Lower leg skin (tissue), 4 donors: ENCODE results near the gene ZYX. TPM values are rescaled to one million over a fixed set of nuclear protein-coding genes. Genes with fewer than 3 reads are reported as not detected.
A peak's percentile ranks its signal among the peaks of the same experiment; 100 is the strongest.
"Not testable (repeated sequence)": the region's sequence is repeated elsewhere in the genome, so short reads cannot be mapped to it uniquely, and the experiment has no call there.

Experiments
- DNase-seq, 2 donors: peaks; one replicate each; pipeline ENCODE4 v3.0.0-alpha.2; 2019; ENCODE audit warnings: low spot score in 2 of 2
- H3K4me3 ChIP-seq: fragments of 200-600 bp; sonication (generic); 2 replicates; pipeline ENCODE4 v1.5.1; 2017; ENCODE audit warnings: mild to moderate bottlenecking, low read depth; ENCODE audit not compliant: poor library complexity, severe bottlenecking
- POLR2A ChIP-seq, 2 donors: fragments of 450-650 bp; IDR thresholded peaks; one replicate each; pipeline ENCODE4 v1.6.1; 2016 to 2017; ENCODE audit warnings: antibody characterized with exemption in 2 of 2, mild to moderate bottlenecking in 1 of 2, moderate library complexity in 1 of 2
- WGBS, 2 donors: methylation state at CpG; one replicate each; pipeline ENCODE4 v1.1.5; 2018; 5-methylcytosine and 5-hydroxymethylcytosine counted together
- intact Hi-C: fragments of 100-400 bp; cut with DNase I; formaldehyde crosslinking; loops from one replicate; pipeline ENCODE4 v1.15.0; 2023; ENCODE audit warnings: low total_unique reads
- total RNA-seq, 4 donors: library from RNA; depleted of rRNA; stranded (reverse); fragments of >200 nt; gene quantifications; one replicate each; pipeline ENCODE4 v1.1.0, GENCODE V29; 2016
- TF ChIP-seq, protein P1 (sequence below), 3 donors: fragments of 450-650 bp; IDR thresholded peaks; one replicate each; pipeline ENCODE4 v1.5.1; 2016; ENCODE audit warnings: antibody characterized with exemption in 3 of 3, mild to moderate bottlenecking in 3 of 3, moderate library complexity in 2 of 3

ZYX gene
- total RNA-seq, 4 donors from 2014 or later: 45.6 to 91.1 (median 60.9) TPM

DNA sequence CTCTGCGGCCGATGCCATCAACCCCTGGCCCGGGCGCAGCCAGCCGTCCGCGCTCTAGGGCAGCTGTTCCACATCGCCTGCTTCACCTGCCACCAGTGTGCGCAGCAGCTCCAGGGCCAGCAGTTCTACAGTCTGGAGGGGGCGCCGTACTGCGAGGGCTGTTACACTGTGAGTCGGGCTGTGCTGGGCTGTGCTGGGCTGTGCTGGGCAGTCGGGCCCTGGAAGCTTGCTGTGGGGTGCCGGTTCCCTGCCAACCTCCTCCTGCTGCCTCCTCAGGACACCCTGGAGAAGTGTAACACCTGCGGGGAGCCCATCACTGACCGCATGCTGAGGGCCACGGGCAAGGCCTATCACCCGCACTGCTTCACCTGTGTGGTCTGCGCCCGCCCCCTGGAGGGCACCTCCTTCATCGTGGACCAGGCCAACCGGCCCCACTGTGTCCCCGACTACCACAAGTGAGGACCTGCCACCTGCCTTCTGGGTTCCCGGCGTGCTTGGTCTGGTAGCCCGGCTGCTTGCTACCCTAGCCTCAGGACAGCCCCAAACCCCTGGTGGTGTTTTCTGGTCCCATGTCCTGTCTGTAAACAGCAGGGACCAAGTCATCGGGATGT, 7.5 kb downstream of the ZYX start:
- H3K4me3 ChIP-seq: no peak overlapping the region
- DNase-seq: peak in 1 of 2 donors; percentile 85
- intact Hi-C loops: no loop called here
- TF ChIP-seq, protein P1, sequence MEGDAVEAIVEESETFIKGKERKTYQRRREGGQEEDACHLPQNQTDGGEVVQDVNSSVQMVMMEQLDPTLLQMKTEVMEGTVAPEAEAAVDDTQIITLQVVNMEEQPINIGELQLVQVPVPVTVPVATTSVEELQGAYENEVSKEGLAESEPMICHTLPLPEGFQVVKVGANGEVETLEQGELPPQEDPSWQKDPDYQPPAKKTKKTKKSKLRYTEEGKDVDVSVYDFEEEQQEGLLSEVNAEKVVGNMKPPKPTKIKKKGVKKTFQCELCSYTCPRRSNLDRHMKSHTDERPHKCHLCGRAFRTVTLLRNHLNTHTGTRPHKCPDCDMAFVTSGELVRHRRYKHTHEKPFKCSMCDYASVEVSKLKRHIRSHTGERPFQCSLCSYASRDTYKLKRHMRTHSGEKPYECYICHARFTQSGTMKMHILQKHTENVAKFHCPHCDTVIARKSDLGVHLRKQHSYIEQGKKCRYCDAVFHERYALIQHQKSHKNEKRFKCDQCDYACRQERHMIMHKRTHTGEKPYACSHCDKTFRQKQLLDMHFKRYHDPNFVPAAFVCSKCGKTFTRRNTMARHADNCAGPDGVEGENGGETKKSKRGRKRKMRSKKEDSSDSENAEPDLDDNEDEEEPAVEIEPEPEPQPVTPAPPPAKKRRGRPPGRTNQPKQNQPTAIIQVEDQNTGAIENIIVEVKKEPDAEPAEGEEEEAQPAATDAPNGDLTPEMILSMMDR (IDR thresholded peaks at IDR 0.05): no peak
- TF ChIP-seq POLR2A (IDR thresholded peaks at IDR 0.05): no peak
- WGBS, 2 donors: 93 to 95% methylated on average over 18 to 28 of the region's 28 CpGs

DNA sequence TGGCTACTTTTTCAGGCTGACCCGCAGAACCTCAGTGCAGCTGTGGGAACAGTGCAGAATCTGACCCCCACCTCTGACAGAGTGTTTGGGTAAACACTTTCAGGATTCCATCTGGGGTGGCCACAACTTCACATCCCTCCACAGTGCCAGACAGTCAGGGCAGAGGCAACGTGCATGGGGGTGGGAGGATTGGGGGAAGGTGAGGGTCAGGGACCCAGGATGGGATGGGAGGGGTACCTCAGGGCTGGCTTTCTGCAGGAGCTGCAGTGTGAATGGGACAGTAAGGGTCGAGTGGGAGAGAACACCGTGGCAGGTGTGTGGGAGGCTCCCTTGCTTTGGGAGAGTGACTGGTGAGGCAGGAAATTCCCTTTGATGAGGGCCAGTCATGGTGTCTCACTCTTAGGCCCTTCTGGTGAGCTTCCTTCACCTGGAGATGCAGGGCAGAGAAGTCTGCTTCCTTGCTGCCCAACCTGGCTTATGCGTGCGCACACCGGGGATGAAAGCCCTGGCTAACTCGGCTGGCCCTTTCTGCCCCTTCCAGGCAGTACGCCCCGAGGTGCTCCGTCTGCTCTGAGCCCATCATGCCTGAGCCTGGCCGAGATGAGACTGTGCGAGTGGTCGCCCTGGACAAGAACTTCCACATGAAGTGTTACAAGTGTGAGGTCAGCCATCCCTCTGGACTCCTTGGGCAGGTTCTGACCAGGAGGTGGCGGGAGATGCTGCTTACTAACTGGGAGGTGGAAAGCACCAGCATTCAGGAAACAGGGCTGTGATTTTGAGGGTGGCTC, 8.4 kb downstream of the ZYX start:
- H3K4me3 ChIP-seq: no peak overlapping the region
- WGBS, 2 donors: 86 to 87% methylated on average over 14 to 15 of the region's 15 CpGs
- intact Hi-C loops: no loop called here
- peak in 1 of 2 donors; percentile 82 for DNase-seq
- TF ChIP-seq, protein P1 (IDR thresholded peaks at IDR 0.05): no peak
- TF ChIP-seq POLR2A (IDR thresholded peaks at IDR 0.05): no peak

DNA sequence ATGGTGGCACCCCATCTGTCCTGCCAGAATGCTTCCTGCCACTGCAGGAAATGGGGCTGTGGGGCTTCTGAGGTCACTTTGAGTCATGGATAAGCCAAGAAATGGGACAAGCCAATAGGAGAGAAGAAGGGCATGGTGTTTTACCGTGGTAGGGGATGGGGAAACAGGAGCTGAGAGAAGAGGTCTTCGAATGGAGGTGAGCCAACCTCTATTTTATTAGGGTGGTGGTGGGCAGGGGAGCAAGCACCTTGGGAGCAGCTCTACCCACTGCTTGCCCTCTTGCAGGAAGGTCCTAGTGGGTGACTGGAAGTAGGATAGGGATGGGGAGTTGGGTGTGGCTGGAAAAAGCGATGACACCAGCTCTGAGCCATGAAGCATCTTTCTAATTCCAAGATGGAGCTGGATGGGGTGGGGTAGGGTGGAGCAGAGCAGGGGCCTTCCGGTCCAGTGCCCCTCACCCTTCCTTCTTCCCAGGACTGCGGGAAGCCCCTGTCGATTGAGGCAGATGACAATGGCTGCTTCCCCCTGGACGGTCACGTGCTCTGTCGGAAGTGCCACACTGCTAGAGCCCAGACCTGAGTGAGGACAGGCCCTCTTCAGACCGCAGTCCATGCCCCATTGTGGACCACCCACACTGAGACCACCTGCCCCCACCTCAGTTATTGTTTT, 9.1 kb downstream of the ZYX start:
- WGBS, 2 donors: 82 to 87% methylated on average over 10 of the region's 10 CpGs
- no peak for TF ChIP-seq POLR2A (IDR thresholded peaks at IDR 0.05)
- TF ChIP-seq, protein P1 (IDR thresholded peaks at IDR 0.05): no peak

DNA sequence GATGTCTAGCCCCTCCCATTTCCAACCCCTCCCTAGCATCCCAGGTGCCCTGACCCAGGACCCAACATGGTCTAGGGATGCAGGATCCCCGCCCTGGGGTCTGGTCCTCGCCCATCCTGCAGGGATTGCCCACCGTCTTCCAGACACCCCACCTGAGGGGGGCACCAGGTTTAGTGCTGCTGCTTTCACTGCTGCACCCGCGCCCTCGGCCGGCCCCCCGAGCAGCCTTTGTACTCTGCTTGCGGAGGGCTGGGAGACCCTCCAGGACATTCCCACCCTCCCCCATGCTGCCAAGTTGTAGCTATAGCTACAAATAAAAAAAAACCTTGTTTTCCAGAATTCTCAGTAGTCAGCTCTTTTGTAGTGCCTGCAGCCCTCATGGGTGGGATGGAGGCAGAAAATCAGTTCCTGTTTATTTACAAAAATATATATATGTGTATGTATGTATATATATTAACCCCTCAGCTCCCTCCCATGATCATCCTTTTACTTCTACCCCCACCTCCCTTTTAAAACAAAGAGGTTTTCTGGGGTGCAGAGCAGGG, 9.7 kb downstream of the ZYX start:
- 79 to 92% methylated on average over 9 of the region's 9 CpGs for WGBS, 2 donors
- peak in 1 of 2 donors; percentile 84 for DNase-seq
- intact Hi-C loops: no loop called here
- TF ChIP-seq, protein P1 (IDR thresholded peaks at IDR 0.05): no peak
- no peak overlapping the region for H3K4me3 ChIP-seq

More for the DNA sequence above, 9.1 kb downstream of the ZYX start:
- H3K4me3 ChIP-seq: no peak overlapping the region
- peak in 1 of 2 donors; percentile 74 for DNase-seq
- intact Hi-C loops: no loop called here

DNA sequence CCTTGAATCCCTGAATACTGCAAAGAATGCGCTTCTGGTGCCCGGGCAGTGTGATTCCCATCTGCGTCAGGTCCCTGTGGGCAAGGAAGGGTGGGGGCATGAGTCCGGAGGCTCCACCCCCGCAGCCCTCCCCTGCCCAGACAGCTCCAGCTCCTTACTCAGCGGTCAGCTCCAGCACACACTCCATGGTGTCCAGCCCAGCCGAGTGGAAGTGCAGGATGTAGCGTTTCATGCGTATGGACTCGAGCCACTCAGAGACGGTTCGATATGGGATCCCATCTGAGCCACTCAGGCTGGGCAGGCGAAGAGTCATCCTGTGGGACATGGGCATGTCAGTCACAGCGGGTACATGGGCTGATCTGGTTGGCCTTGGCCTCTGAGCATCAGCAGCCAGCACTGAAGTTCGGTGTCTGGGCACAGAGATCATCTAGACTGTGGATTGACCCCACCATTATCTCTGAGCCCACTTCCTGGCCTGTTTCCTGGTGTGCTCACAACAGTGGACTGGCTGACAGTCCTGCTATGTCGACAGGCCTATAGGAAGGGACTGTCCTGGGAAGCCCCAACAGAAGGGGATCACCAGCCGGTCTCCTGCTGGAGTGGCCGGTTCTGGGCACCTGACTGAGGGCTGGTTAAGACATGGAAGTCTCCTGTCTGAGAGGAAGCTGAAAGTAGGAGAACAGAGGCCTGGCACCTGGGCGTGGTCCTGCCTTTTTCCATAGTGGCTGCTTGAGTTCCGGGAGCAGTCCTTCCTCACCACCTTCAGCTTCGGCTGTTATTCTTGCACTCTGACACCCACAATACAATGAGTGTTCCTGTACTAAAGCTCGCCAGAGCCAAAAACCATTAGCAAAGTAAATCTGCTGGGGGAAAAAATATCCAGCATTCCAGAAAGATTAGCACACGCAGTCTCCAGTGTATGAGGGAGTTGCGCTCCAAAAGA, 10.6 kb downstream of the ZYX start:
- intact Hi-C loops: no loop called here
- TF ChIP-seq, protein P1 (IDR thresholded peaks at IDR 0.05): no peak
- no peak for TF ChIP-seq POLR2A (IDR thresholded peaks at IDR 0.05)
- DNase-seq: peak in 1 of 2 donors; percentile 93
- H3K4me3 ChIP-seq: no peak overlapping the region
- WGBS, 2 donors: 56 to 61% methylated on average over 20 to 23 of the region's 24 CpGs

DNA sequence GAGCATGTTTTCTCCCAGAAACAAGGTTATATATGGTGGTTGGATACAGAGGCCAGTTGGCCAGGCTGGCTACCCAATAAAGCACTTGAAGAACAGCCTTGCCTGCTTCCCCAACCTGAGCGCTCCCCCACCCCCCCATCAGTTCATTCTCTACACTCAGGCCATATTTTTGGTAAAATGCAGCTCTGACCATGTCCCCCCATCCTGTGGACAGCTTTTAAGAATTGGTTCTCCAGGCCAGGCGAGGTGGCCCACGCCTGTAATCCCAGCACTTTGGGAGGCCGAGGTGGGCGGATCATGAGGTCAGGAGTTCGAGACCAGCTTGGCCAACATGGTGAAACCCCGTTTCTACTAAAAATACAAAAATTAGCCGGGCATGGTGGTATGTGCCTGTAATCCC, 11.3 kb downstream of the ZYX start:
- DNase-seq: peak in 1 of 2 donors; percentile 74
- intact Hi-C loops, H3K4me3 ChIP-seq: not testable (repeated sequence)
- 94% methylated on average over 8 of the region's 8 CpGs for WGBS, 2 donors
